Sciatic nerve (tissue), 2 donors: ENCODE data around the gene ITPRIPL2. TPM values are rescaled to one million over a fixed set of nuclear protein-coding genes. Genes with fewer than 3 reads are reported as not detected.

Experiments used
- ATAC-seq: fragments of 200-7000 bp; cut with Tn5 transposase; one replicate; pipeline ENCODE4 v1.9.1; 2020; ENCODE audit warnings: mild to moderate bottlenecking, moderate library complexity
- DNase-seq: peaks from one replicate; pipeline ENCODE4 v3.0.0-alpha.2; 2020; ENCODE audit warnings: low spot score
- intact Hi-C: fragments of 100-400 bp; cut with DNase I; formaldehyde crosslinking; loops from one replicate; pipeline ENCODE4 v1.14.2; 2022
- total RNA-seq: library from RNA; stranded (reverse); fragmentation: NEBNext Ultra II Directional; extraction: Animal tissue kit (Norgen Biotek cat#: 25700); gene quantifications from one replicate; pipeline ENCODE4 v1.2.1, GENCODE V29; 2021
- donor health status: DM: no; HTN: no; CAD: no.
- donor health status: DM: no; HTN: no; CAD: no.

The ITPRIPL2 gene
- total RNA-seq, result 57.6 TPM

- DNase-seq (peak; percentile 91), ATAC-seq (peak; percentile 93)
- intact Hi-C loops, result no loop called here
Measured at GRCh38 chr16:19113577-19114358, at the start of gene ITPRIPL2. Gene ITPRIPL2, plus strand, starts transcription at chr16:19113964. Its CDS starts 498 bp downstream, at chr16:19114462.

GRCh38 chr16:19066988-19067348 is 46.8 kb upstream of the ITPRIPL2 start:
- no peak for ATAC-seq
- peak; percentile 46 for DNase-seq
- intact Hi-C loops, result loop anchor here (5.0 kb wide), 1 partner anchor 70 kb away; no protein-coding TSS in a partner anchor

- intact Hi-C loops, result loop anchor here (5.0 kb wide), 1 partner anchor 70 kb away; no protein-coding TSS in a partner anchor
- DNase-seq (peak; percentile 98), ATAC-seq (peak; percentile 99)
Measured at GRCh38 chr16:19067349-19068236, 46.2 kb upstream of the ITPRIPL2 start, which contains the start of gene COQ7. Gene COQ7, plus strand, starts transcription at chr16:19067614. Its CDS starts 51 bp downstream, at chr16:19067665.

DNA sequence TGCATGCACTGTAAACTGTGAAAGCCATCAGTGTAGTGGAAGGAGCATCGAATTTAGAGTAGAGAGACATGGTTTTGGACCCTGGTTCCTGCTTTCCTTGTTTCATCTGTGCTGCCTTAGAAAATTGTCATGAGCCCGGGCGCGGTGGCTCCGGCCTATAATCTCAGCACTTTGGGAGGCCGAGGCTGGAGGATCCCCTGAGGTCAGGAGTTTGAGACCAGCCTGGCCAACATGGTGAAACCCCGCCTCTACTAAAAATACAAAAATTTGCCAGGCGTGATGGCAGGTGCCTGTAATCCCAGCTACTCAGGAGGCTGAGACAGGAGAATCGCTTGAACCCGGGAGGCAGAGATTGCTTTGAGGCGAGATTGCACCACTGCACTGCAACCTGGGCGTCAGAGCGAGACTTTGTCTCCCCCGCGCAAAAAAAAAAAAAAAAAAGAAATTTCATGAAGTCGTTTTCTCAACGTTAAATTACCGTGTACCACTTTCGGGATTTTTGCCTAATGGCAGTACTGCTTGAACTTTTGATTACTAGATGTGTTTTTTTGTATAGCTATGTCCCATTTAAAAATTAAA is 45.4 kb upstream of the ITPRIPL2 start:
- no peak for ATAC-seq
- intact Hi-C loops, result loop anchor here (5.0 kb wide), 1 partner anchor 71 kb away; no protein-coding TSS in a partner anchor
- DNase-seq, result peak; percentile 57

DNA sequence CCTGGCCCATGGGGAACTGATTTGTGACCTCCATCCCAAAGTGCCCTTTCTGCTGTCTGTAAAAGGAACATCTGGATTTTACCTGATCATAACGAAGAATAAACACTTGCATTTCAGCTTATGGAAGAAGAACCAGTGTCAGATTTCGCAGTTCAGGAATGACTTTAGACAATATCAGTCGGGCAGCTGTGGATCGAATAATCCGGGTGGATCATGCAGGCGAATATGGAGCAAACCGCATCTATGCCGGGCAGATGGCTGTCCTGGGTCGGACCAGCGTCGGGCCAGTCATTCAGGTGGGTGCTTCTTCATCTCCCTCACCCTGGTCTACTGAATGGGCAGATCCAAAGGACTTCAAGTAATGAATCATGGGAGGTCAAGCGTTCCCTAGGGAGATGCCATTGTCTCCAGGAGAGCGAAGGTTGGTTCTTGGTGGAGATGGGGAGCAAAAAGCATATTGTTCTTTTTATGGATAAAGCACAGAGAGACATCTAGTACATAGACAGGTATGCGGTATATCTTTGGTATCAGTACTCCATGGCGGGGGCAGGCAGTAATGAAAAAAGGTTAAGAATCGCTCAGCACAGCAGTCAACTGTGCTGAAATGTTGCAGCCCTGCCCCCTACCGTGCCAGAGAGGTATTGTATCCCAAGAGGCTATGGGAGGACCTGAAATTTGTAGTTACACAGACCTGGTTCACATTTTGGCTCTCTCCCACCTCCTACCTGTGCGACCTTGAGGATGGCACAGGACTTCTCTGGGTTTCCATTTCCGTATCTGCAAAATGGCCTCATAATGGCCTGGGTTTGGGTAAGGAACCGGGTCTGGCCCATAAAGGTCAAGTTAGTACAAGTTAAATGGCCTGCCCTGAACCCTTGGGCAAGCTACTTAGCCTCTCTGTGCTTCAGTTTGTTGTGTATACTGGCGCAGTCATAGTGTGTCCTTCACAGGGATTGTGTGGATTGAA is 41.7 kb upstream of the ITPRIPL2 start:
- DNase-seq (peak; percentile 64), ATAC-seq (no peak)

GRCh38 chr16:19073344-19073743 is 40.4 kb upstream of the ITPRIPL2 start:
- intact Hi-C loops, result loop anchor here (5.0 kb wide), 1 partner anchor 91 kb away; the partner anchor contains the start of gene TMC7
- ATAC-seq, result no peak

More for the DNA sequence above, 41.7 kb upstream of the ITPRIPL2 start:
- intact Hi-C loops, result loop anchor here (5.0 kb wide), 1 partner anchor 90 kb away; the partner anchor contains the start of gene TMC7

GRCh38 chr16:19073863-19074262 is 39.9 kb upstream of the ITPRIPL2 start:
- intact Hi-C loops, result loop anchor here (5.0 kb wide), 1 partner anchor 92 kb away; the partner anchor contains the start of gene TMC7
- ATAC-seq (no peak), DNase-seq (peak; percentile 12)

More at GRCh38 chr16:19073344-19073743, 40.4 kb upstream of the ITPRIPL2 start:
- peak; percentile 10 for DNase-seq

DNA sequence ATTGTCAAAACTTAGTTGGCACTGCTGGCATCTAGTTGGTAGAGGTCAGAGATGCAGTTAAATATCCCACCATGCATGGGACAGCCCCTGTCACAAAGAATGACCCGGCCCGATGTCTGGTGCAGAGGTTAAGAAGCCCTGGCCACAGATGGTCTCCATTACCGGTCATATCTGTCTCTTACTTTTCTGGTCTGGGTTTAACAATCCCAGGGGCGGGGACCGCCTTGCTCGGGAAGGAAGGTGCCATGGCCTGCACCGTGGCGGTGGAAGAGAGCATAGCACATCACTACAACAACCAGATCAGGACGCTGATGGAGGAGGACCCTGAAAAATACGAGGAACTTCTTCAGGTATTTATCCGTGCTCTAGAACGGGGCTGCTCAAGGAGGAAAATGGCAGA is 38.3 kb upstream of the ITPRIPL2 start:
- ATAC-seq (no peak), DNase-seq (peak; percentile 46)
- intact Hi-C loops, result no loop called here

- intact Hi-C loops, result no loop called here
- ATAC-seq (no peak), DNase-seq (no peak)
Measured at GRCh38 chr16:19077879-19078278, 35.9 kb upstream of the ITPRIPL2 start.

- DNase-seq (no peak), ATAC-seq (no peak)
- intact Hi-C loops, result loop anchor here (10.0 kb wide), 1 partner anchor 421 kb away; no protein-coding TSS in a partner anchor
Measured at GRCh38 chr16:19083670-19084069, 30.1 kb upstream of the ITPRIPL2 start.

DNA sequence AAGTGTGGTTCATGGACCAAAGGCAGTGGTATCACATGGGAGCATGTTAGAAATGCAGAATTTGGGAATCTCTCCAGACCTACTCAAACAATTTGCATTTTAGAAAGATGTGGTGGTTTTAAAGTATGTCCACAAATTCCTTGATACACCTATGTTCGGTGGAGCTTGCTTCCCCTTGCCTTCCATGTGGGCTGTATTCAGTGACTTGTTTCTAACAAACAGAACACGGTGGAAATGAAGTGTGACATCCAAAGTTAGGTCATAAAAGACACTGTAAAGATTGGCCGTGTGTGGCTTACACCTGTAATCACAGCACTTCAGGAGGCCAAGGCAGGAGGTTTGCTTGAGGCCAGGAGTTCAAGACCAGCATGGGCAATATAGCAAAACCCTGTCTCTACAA is 29.6 kb upstream of the ITPRIPL2 start:
- intact Hi-C loops, result loop anchor here (10.0 kb wide), 1 partner anchor 421 kb away; no protein-coding TSS in a partner anchor
- no peak for DNase-seq
- ATAC-seq, result no peak

- intact Hi-C loops, result loop anchor here (5.0 to 10.0 kb wide), 2 partner anchors 287 to 420 kb away; no protein-coding TSS in a partner anchor
- DNase-seq (peak; percentile 23), ATAC-seq (no peak)
Measured at GRCh38 chr16:19084879-19085278, 28.9 kb upstream of the ITPRIPL2 start.

DNA sequence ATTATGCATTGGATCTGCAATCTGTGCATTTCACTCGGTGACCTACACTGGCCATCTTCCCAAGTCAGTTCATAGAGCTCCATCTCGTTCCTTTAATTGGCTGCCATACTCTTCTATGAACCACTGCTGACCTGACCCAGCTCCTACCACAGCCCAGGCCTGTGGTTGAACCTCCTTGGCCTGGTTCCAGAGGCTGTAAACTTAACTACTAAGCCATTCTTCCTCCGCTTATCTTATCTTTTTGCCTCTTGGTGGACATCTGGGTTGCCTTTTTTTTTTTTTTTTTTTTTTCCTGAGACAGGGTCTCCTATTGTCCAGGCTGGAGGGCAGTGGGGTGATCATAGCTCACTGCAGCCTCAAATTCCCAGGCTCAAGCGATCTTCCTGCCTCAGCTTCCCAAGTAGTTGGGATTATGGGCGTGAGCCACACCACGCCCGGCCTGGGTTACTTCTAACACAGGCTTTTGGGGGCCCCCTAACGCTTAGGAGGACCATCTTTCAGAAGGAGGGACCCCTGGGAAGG is 28.0 kb upstream of the ITPRIPL2 start:
- no peak for ATAC-seq
- DNase-seq, result no peak
- intact Hi-C loops, result loop anchor here (5.0 to 10.0 kb wide), 2 partner anchors 287 to 419 kb away; no protein-coding TSS in a partner anchor

DNA sequence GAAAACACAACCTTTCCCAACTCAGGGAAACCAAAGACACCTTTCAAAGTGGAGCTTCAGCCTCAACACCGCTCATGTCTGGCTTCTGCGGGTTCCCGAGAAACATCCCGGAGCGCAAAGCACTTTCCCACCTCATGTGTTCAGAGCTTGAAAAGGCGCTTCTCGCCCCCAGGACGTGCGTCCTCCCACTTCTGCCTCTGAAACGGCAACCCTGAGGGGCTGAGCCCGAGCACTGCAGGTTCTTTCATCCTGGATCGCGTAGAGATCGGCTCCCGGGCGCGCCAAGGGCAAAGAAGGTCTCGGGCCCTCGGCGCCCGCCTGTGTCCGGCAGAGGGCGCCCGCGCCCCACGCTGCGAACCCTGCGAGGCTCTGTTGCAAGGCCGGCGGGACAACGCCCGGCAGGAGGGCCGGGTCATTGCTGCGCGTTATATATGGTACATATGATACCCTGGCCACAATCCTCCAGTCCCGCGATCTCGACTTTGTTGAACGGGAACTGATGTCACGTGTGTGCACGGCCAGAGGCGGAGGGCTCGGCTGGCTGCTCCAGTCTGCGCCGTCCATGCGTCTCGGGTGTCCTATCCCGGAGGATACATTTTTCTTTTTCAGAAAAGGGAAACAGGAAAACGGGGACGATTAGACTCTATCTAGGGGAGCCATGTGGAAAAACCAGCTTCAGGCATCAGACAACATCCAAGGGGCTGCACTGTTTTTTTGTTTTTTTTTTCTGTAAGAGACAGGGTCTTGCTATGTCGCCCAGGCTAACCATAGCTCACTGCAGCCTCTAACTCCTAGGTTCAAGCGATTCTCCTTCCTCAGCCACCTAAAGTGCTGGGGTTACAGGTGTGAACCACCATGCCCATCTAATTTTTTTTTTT is 27.2 kb upstream of the ITPRIPL2 start:
- DNase-seq (peak; percentile 90), ATAC-seq (peak; percentile 98)
- intact Hi-C loops, result loop anchor here (5.0 to 10.0 kb wide), 2 partner anchors 286 to 418 kb away; no protein-coding TSS in a partner anchor

DNA sequence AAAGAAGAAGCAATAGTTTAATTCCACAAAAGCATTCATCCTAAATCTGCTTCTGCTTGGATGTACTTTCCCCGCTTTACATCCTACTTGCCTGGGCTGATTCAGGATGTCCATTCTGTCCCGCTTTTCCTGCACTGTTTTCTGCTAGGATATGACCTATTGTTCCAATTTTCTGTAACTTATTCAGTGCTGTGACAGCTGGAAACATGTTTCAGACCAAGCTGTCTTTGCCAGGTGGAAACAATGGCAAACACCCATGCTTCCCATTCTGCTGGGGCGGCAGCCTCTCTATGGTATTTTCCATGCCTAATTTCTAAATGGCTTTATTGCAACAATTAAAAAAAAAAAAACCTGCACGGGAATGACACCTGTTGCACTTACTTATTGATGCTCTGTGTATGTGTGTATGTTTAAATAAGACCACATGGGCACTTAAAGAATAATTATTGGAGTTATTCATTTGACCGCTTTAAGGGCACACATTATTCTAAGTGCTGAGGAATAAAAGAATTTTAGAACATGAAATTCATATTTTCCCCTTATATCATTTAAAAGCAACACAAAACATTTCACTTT is 25.3 kb upstream of the ITPRIPL2 start:
- intact Hi-C loops, result loop anchor here (5.0 to 10.0 kb wide), 2 partner anchors 284 to 416 kb away; no protein-coding TSS in a partner anchor
- ATAC-seq (no peak), DNase-seq (no peak)
